ENCODE measurements around the gene PACS1.
"Not testable (repeated sequence)": the region's sequence is repeated elsewhere in the genome, so short reads cannot be mapped to it uniquely, and the experiment has no call there.

PACS1 gene

GRCh38 chr11:66076561-66076960 is 6.5 kb downstream of the PACS1 start:
- no peak for DNase-seq (ENCODE audit: low read depth in 2 of 2)

DNA sequence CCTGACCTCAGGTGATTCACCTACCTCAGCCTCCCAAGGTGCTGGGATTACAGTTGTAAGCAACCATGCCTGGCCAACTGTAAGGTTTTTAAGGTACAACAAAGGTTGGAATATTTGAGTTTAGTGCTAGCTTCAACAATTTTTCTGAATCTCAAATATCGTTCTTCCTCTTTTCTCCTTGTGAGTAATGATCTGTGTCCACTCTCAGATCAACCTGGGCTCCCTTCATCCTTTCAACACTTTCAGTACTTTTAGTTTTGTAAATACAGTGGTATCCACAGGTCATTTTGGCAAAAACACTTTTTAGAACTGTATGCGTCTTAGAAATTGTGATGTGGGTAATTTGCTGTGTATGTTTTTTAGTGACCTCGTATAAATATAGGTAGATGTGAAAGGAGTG is 7.9 kb downstream of the PACS1 start:
- DNase-seq (ENCODE audit: low read depth in 2 of 2) = no peak

GRCh38 chr11:66078949-66079348 is 8.9 kb downstream of the PACS1 start:
- DNase-seq (ENCODE audit: low read depth in 2 of 2) = not testable (repeated sequence)

- peak in 1 of 2 donors; percentile 56 for DNase-seq (ENCODE audit: low read depth in 2 of 2)
These were observed 10.2 kb downstream of the PACS1 start for GRCh38 chr11:66080055-66080817.

DNA sequence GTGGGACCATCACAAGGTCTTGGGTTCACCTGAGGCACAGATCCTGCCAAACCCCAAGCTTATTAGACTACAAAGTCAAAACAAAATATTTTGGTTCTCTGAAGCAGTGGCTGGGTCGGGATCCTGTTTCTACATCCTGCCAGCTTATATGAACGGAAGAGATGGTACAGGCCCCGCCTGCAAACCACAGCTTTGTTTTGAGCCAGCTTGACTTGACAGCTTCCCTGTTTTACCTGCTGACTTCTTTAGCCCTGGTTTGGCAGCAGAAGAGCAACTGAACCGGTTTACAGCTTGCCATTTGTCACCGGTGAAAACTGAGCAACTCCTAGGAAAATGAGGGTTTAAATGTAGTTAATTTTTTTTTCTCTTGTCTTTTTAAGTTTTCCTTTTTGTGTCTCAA is 11.4 kb downstream of the PACS1 start:
- no peak for DNase-seq (ENCODE audit: low read depth in 2 of 2)

DNA sequence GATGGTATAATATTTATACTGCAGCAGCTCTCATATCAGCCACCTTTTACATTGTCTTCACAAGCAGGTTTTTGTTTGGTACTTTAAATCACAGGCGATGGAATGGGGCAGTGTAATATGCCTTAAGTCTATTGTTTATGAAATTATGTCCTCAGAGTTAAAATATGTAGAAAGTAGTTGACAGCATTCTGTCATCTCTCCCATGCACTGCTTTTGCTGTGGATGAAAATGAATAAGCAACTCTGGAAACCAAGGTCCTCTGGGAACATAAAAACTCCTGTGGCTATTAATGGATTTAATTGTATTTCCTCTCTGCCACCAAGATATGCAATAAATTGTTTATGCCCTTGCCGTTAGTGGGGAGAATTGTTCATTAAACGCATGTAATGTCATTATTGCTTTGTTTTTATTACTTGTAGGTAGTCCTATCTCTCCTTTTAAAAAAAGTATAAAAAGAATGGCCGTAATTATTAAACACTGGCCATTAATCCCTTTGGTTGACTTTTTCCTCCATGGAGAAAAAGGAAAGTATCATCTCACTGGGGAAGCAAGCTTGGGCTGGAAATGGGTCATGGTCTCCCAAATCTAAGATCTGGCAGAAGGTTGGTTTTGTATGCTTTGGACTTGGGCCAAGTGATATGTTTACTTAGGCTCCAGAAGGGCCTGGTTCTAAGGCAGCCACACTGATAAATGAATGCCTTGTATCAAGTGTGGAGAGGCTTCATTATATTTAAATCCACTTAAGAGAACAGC is 13.1 kb downstream of the PACS1 start:
- no peak for DNase-seq (ENCODE audit: low read depth in 2 of 2)

DNA sequence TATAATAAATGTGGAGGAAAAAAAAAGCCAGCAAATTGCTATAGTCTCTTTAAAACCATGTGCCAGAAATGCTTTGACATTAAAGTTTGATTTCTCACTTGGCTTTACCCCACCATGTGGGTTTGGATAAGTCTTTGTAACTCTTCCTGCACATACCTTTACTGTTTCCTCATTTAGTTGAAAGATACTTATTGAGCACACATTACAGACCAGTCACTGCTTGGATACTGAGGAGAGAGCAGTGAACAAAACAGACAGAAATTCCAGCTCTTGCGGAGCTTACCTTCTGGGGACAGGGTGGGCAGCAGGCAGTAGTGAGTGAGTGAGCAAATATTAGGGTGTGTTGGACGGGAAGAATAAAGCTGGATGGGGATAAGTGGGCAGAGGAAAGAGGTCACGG is 13.7 kb downstream of the PACS1 start:
- DNase-seq (ENCODE audit: low read depth in 2 of 2) = no peak

- no peak for DNase-seq (ENCODE audit: low read depth in 2 of 2)
These were observed 14.9 kb downstream of the PACS1 start for GRCh38 chr11:66084821-66085475.

DNA sequence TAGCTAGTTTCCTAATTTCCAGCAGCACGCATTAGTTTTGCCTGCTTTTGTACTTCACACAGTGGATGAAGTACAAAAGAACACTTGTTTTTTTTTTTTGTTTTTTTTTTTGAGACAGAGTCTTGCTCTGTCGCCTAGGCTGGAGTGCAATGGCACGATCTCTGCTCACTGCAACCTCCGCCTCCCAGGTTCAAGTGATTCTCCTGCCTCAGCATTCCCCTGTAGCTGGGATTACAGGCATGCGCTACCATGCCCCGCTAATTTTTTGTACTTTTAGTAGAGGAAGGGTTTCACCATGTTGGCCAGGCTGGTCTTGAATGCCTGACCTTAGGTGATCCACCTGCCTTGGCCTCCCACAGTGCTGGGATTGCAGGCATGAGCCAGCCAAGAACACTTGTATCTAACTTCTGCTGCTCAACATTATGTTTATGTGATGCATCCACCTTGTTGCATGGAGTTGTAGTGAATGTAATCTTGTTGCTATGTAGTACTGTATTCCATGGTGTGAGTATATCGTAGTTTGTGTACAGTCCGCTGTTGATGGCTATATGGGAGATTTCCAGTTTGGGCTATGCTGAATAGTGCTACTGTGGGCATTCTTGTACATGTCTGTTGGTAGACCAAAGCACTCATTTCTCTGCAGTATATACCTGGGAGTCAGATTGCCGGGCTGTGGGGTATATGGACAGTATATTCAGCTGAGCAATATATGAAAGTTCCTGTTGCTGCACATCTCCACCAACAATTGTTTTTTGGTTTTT is 17.3 kb downstream of the PACS1 start:
- DNase-seq (ENCODE audit: low read depth in 2 of 2) = no peak

GRCh38 chr11:66089067-66089466 is 19.0 kb downstream of the PACS1 start:
- DNase-seq (ENCODE audit: low read depth in 2 of 2) = no peak

- DNase-seq (ENCODE audit: low read depth in 2 of 2) = no peak
These were observed 20.2 kb downstream of the PACS1 start for GRCh38 chr11:66090288-66090687.

DNA sequence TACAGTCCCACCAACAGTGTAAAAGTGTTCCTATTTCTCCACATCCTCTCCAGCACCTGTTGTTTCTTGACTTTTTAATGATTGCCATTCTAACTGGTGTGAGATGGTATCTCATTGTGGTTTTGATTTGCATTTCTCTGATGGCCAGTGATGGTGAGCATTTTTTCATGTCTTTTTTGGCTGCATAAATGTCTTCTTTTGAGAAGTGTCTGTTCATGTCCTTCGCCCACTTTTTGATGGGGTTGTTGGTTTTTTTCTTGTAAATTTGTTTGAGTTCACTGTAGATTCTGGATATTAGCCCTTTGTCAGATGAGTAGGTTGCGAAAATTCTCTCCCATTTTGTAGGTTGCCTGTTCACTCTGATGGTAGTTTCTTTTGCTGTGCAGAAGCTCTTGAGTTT is 22.1 kb downstream of the PACS1 start:
- DNase-seq (ENCODE audit: low read depth in 2 of 2) = not testable (repeated sequence)

DNA sequence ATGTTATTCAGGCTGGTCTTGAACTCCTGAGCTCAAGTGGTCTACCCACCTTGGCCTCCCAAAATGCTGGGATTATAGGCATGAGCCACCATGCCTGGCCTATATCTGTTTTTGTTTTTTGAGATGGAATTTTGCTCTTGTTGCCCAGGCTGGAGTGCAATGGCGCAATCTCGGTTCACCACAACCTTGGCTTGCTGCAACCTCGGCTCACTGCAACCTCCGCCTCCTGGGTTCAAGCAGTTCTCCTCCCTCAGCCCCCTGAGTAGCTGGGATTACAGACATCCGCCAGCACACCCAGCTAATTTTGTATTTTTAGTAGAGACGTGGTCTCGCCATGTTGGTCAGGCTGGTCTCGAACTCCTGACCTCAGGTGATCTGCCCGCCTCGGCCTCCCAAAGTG is 29.7 kb downstream of the PACS1 start:
- DNase-seq (ENCODE audit: low read depth in 2 of 2) = not testable (repeated sequence)

DNA sequence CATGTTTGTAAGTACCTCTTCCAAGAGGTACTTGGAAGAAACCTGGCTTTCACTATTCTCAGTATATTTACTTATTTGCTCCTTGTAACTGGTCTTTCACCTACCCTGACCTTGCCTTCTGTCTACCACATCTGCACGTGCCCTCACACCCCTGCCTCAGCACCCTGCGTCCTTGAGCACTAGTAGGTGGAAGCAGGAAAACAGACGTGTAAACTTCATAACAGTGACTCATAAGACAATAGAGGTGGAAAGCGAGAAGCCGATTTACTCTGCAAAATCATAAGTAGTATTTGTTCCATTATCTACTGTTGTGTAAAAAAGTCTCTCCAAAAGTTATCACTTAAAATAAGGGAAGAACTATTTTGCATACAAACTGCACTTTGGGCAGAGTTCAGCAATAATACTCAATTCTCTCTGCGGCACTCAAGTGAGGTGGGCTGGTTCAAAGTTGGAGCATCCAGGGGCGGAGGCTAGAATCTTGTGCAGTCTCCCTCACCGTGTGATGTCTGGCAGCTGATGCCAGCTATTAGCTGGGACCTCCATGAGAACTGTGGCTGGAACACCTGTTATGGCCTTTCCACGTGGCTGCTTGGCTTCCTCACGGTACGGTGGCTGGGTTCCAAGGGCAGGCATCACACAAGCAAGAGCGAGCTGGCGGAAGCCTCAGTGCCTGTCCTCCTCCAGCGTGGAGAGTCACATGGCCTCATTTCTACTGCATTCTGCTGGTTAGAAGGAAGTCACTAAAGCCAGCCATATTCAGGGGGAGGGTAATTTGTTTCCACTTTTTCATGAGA is 30.4 kb downstream of the PACS1 start:
- DNase-seq (ENCODE audit: low read depth in 2 of 2) = peak; percentile 18 to 20

GRCh38 chr11:66101066-66101464 is 31.0 kb downstream of the PACS1 start:
- no peak for DNase-seq (ENCODE audit: low read depth in 2 of 2)

- DNase-seq (ENCODE audit: low read depth in 2 of 2) = no peak
These were observed 34.1 kb downstream of the PACS1 start for GRCh38 chr11:66104057-66104638.

- no peak for DNase-seq (ENCODE audit: low read depth in 2 of 2)
These were observed 36.9 kb downstream of the PACS1 start for GRCh38 chr11:66106786-66107599.

DNA sequence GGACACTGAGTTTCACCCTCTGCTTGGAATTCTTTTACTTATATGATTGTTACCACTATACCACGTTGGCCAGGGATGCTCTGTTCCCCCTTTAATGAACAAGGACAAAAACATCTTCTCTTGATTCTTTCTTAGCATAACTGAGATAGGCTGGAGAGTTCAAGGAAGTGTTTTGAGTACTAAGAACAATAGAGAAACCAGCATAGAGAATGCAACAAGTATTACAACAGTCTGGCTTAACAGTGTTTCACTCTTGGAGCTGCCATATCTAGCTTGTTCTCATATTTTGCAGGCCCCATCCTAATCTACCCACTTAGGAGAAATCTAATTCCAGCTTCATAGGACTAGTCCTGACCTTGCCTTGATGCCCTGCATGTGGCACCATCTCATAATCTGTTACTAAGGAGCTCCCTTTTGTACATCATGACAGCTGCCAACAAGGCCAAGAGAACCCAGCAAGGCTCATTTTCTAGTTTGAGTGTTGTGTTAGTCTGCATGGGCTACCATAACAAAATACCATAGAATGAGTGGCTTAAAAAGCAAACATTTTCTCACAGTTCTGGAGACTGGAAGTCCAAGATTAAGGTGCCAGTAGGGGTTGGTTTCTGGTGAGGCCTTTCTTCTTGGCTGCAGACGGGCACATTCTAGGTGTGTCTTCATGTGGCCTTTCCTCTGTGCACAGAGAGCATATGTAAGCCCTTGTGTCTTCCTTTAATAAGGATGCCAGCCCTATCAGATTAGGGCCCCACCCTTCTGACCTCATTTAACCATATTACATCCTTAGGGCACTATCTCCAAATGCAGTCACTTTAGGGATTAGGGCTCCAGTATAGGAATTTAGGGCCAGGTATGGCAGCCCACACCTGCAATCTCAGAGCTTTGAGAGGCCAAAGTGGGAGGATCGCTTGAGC is 37.8 kb downstream of the PACS1 start:
- no peak for DNase-seq (ENCODE audit: low read depth in 2 of 2)

DNA sequence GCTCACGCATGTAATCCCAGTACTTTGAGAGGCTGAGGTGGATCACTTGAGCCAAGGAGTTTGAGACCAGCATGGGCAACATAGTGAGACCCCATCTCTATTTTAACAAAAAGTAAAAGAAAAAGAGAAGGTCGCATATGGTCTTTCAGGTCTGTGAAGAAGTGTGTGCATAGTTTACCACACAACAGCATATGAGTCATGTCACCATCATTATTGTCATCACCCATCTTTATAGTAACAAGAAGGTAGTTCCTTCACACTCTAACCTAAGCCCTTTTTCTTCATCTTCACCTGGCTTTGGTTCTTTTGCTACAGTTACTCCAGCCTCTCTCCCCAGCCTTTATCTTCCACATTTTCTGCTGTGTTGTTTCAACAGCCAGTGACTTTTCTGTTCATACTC is 39.2 kb downstream of the PACS1 start:
- DNase-seq (ENCODE audit: low read depth in 2 of 2) = no peak
